GM23248 (cell line): ENCODE data around the gene XG. TPM values are rescaled to one million over a fixed set of nuclear protein-coding genes. Genes with fewer than 3 reads are reported as not detected.
"Not testable (repeated sequence)": the region's sequence is repeated elsewhere in the genome, so short reads cannot be mapped to it uniquely, and the experiment has no call there.

ENCODE experiments used
- DNase-seq: peaks from one replicate; pipeline ENCODE4 v3.0.0-alpha.2; 2015
- H2AFZ ChIP-seq: fragments of 200-600 bp; sonication (generic); 2 replicates; pipeline ENCODE4 v1.6.1; 2016; ENCODE audit warnings: antibody characterized with exemption
- H3F3A ChIP-seq: fragments of 200-600 bp; sonication (generic); 2 replicates; pipeline ENCODE4 v1.6.1; 2016; ENCODE audit warnings: mild to moderate bottlenecking, antibody characterized with exemption, mixed run types; ENCODE audit not compliant: insufficient read depth
- H3K27ac ChIP-seq: fragments of 200-600 bp; sonication (generic); 2 replicates; pipeline ENCODE4 v1.5.1; 2016; ENCODE audit warnings: mild to moderate bottlenecking
- H3K27me3 ChIP-seq: fragments of 200-600 bp; sonication (generic); replicated peaks from 2 replicates; pipeline ENCODE4 v1.6.1; 2016; ENCODE audit warnings: mild to moderate bottlenecking; ENCODE audit not compliant: insufficient read depth
- H3K36me3 ChIP-seq: fragments of 200-600 bp; sonication (generic); 2 replicates; pipeline ENCODE4 v1.6.1; 2016; ENCODE audit warnings: low read depth, mild to moderate bottlenecking
- H3K4me1 ChIP-seq: fragments of 200-600 bp; sonication (generic); 2 replicates; pipeline ENCODE4 v1.6.1; 2016; ENCODE audit warnings: mild to moderate bottlenecking; ENCODE audit not compliant: insufficient read depth
- H3K4me2 ChIP-seq: fragments of 200-600 bp; sonication (generic); one replicate; pipeline ENCODE4 v1.6.1; 2016; ENCODE audit warnings: mild to moderate bottlenecking; ENCODE audit not compliant: unreplicated experiment
- H3K4me3 ChIP-seq: fragments of 200-600 bp; sonication (generic); 2 replicates; pipeline ENCODE4 v1.5.1; 2016; ENCODE audit warnings: mild to moderate bottlenecking
- H3K79me2 ChIP-seq: fragments of 200-600 bp; sonication (generic); 2 replicates; pipeline ENCODE4 v1.6.1; 2016; ENCODE audit warnings: mild to moderate bottlenecking; ENCODE audit not compliant: insufficient read depth
- H3K9ac ChIP-seq: fragments of 200-600 bp; sonication (generic); 2 replicates; pipeline ENCODE4 v1.6.1; 2016; ENCODE audit warnings: mild to moderate bottlenecking
- H3K9me2 ChIP-seq: fragments of 200-600 bp; sonication (generic); 2 replicates; pipeline ENCODE4 v1.6.1; 2016; ENCODE audit warnings: mixed run types, mild to moderate bottlenecking, moderate library complexity; ENCODE audit not compliant: insufficient read depth
- H3K9me3 ChIP-seq: fragments of 200-600 bp; sonication (generic); one replicate; pipeline ENCODE4 v1.6.1; 2017; ENCODE audit warnings: low read depth
- H4K20me1 ChIP-seq: fragments of 200-600 bp; sonication (generic); 2 replicates; pipeline ENCODE4 v1.6.0; 2016; ENCODE audit not compliant: insufficient read depth
- EZH2 ChIP-seq: fragments of 200-600 bp; sonication (generic); IDR thresholded peaks from 2 replicates; pipeline ENCODE4 v1.6.1; 2018; ENCODE audit warnings: antibody characterized with exemption, mild to moderate bottlenecking; ENCODE audit not compliant: insufficient read depth, poor library complexity, severe bottlenecking
- EZH2phosphoT487 ChIP-seq: fragments of 200-600 bp; sonication (generic); IDR thresholded peaks from 2 replicates; pipeline ENCODE4 v1.6.1; 2018; ENCODE audit warnings: antibody characterized with exemption, moderate library complexity, mild to moderate bottlenecking, low read depth; ENCODE audit not compliant: insufficient read depth
- WGBS, 2 experiments: methylation state at CpG; one replicate each; pipeline ENCODE4 v1.1.6; 2015 to 2017; ENCODE audit warnings: low lambda C conversion rate in 2 of 2, low coverage in 1 of 2; ENCODE audit errors: missing lambda C conversion rate in 2 of 2; 5-methylcytosine and 5-hydroxymethylcytosine counted together
- in situ Hi-C: fragments of 300-500 bp; cut with MboI; formaldehyde crosslinking; loops from 2 replicates; pipeline ENCODE4 v1.15.0; 2020
- polyA plus RNA-seq: library from polyadenylated mRNA; unstranded; fragments of >200 nt; fragmentation: Nextera tagmentation; extraction: Ambion mirVana; gene quantifications from 2 replicates; pipeline ENCODE4 v1.2.1, GENCODE V29; 2016
- total RNA-seq: library from RNA; depleted of rRNA; stranded (reverse); fragments of >200 nt; shearing (Covaris generic); gene quantifications from 2 replicates; pipeline ENCODE4 v1.2.3, GENCODE V29; 2014

Gene XG
- total and polyA plus RNA-seq, 2 experiments from 2014 or later: 21.4 to 48.4 TPM

GRCh38 chrX:2811271-2811670, 59.4 kb downstream of the XG start:
- peaks cover 16% of the 10 kb centered on the region for H3K4me1 ChIP-seq
- no peaks in the 10 kb centered on the region; the same call in 1 of the 2 replicates for H3F3A ChIP-seq
- H3K4me3 ChIP-seq: no peak overlapping the region
- H3K9ac ChIP-seq: peak overlapping the region; percentile 42; the same call in 1 of the 2 replicates
- no peaks in the 10 kb centered on the region for H3K36me3 ChIP-seq
- TF ChIP-seq EZH2phosphoT487: no peak
- TF ChIP-seq EZH2: no peak
- peak; percentile 37 for DNase-seq
- no peaks in the 10 kb centered on the region for H3K9me2 ChIP-seq
- no peak overlapping the region for H3K4me2 ChIP-seq
- H3K27me3 ChIP-seq: no peaks in the 10 kb centered on the region
- H3K27ac ChIP-seq: peak overlapping the region; percentile 78
- in situ Hi-C loops: no loop called here
- H3K9me3 ChIP-seq: no peaks in the 10 kb centered on the region
- no peaks in the 10 kb centered on the region for H4K20me1 ChIP-seq
- no peak overlapping the region for H2AFZ ChIP-seq
- H3K79me2 ChIP-seq: no peaks in the 10 kb centered on the region
- 23 to 32% methylated on average over 5 of the region's 5 CpGs for WGBS, 2 experiments

GRCh38 chrX:2812161-2812907, 60.5 kb downstream of the XG start:
- in situ Hi-C loops: not testable (repeated sequence)
- Histone ChIP-seq H3K4me3 (peak overlapping the region; percentile 35), H3K4me2 (peak overlapping the region; percentile 20)

GRCh38 chrX:2817036-2817435, 65.2 kb downstream of the XG start:
- DNase-seq: no peak
- H2AFZ ChIP-seq: no peak overlapping the region
- H3K4me2 ChIP-seq: no peak overlapping the region
- TF ChIP-seq EZH2phosphoT487: no peak
- no peak for TF ChIP-seq EZH2
- H3K27me3 ChIP-seq: no peaks in the 10 kb centered on the region
- H3K9me3 ChIP-seq: no peaks in the 10 kb centered on the region
- no peaks in the 10 kb centered on the region for H3K79me2 ChIP-seq
- H3K9me2 ChIP-seq: no peaks in the 10 kb centered on the region
- in situ Hi-C loops: no loop called here
- 63 to 84% methylated on average over 1 to 2 of the region's 2 CpGs for WGBS, 2 experiments
- peaks cover 5% of the 10 kb centered on the region; the same call in 1 of the 2 replicates for H3K4me1 ChIP-seq
- no peak overlapping the region for H3K4me3 ChIP-seq
- no peaks in the 10 kb centered on the region for H4K20me1 ChIP-seq
- no peaks in the 10 kb centered on the region for H3K36me3 ChIP-seq
- H3K27ac ChIP-seq: no peak overlapping the region
- H3K9ac ChIP-seq: no peak overlapping the region
- H3F3A ChIP-seq: no peaks in the 10 kb centered on the region; the same call in 1 of the 2 replicates

More at GRCh38 chrX:2812161-2812907, 60.5 kb downstream of the XG start:
- WGBS, 2 experiments: 16 to 18% methylated on average over 13 to 16 of the region's 16 CpGs
- Histone ChIP-seq H2AFZ (peak overlapping the region; percentile 76), H3K27ac (peak overlapping the region; percentile 78), H3K4me1 (peaks cover 16% of the 10 kb centered on the region), H3K9ac (peak overlapping the region; percentile 75)
- peak; percentile 47 for DNase-seq
- not testable (repeated sequence) for H3K9me3 ChIP-seq, H4K20me1 ChIP-seq, H3K9me2 ChIP-seq, H3K27me3 ChIP-seq, H3K36me3 ChIP-seq, H3K79me2 ChIP-seq, H3F3A ChIP-seq

- TF ChIP-seq EZH2: no peak
- no peak for TF ChIP-seq EZH2phosphoT487
- Histone ChIP-seq H3K27me3 (no peaks in the 10 kb centered on the region), H3K4me2 (peak overlapping the region; percentile 35), H3K9me3 (no peaks in the 10 kb centered on the region), H3K4me1 (no peaks in the 10 kb centered on the region), H3K79me2 (no peaks in the 10 kb centered on the region), H3K27ac (no peak overlapping the region), H3K4me3 (no peak overlapping the region), H3K36me3 (no peaks in the 10 kb centered on the region), H3K9ac (no peak overlapping the region), H3K9me2 (no peaks in the 10 kb centered on the region), H2AFZ (no peak overlapping the region; the same call in 1 of the 2 replicates), H3F3A (no peaks in the 10 kb centered on the region), H4K20me1 (no peaks in the 10 kb centered on the region)
- WGBS, 2 experiments: 16% methylated on average over 9 of the region's 9 CpGs
- peak; percentile 57 for DNase-seq
- in situ Hi-C loops: loop anchor here (10.0 kb wide), 1 partner anchor 175 kb away; no protein-coding TSS in a partner anchor
Observed at GRCh38 chrX:2819345-2820135, 67.7 kb downstream of the XG start.
